HG03159 (cell line): ENCODE results near the gene MAST1.
"Not testable (repeated sequence)": the region's sequence is repeated elsewhere in the genome, so short reads cannot be mapped to it uniquely, and the experiment has no call there.

Source experiments
- ATAC-seq: cut with Tn5 transposase; IDR thresholded peaks from one replicate; pipeline ENCODE4 v1.9.1; 2021; ENCODE audit warnings: mild to moderate bottlenecking, moderate library complexity; ENCODE audit not compliant: unreplicated experiment

MAST1 gene

DNA sequence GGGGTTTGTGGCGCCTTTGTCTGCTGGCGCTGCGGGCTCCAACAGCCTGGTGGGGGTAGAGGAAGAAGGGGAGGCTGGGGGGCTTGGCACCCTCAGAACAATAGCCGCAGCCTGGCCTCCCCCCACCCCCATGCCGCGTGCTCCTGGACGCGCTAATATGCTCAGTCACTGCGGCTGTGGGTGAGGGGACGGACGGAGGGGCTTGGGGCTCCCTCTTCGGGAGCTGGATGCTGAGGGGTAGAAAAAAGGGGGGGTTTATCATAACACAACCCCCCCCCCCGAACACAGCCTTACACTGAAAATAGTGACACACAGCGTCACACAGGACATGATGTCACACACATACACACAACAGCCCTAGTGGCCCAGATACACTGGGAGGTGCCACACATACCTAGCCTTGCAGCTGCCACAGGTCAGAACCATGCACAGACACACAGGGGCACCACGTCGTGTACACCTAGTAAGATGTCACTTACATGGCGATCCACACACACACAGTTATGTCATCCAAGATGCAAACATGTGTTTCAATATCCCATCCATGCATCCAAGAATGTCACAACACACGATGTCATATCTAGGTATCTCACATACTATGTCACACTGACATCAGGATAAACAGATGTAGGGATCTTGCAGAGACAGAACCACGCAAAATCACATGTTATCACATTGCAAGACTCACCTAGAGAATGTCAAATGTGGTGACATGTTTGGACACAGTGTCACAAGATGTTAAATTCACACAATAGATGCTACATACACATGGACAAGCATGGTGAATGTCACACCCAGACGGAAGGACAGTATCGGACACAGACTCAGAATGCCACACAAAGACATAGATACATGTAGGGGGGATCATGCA, 806 bp downstream of the MAST1 start:
- ATAC-seq, result no peak

DNA sequence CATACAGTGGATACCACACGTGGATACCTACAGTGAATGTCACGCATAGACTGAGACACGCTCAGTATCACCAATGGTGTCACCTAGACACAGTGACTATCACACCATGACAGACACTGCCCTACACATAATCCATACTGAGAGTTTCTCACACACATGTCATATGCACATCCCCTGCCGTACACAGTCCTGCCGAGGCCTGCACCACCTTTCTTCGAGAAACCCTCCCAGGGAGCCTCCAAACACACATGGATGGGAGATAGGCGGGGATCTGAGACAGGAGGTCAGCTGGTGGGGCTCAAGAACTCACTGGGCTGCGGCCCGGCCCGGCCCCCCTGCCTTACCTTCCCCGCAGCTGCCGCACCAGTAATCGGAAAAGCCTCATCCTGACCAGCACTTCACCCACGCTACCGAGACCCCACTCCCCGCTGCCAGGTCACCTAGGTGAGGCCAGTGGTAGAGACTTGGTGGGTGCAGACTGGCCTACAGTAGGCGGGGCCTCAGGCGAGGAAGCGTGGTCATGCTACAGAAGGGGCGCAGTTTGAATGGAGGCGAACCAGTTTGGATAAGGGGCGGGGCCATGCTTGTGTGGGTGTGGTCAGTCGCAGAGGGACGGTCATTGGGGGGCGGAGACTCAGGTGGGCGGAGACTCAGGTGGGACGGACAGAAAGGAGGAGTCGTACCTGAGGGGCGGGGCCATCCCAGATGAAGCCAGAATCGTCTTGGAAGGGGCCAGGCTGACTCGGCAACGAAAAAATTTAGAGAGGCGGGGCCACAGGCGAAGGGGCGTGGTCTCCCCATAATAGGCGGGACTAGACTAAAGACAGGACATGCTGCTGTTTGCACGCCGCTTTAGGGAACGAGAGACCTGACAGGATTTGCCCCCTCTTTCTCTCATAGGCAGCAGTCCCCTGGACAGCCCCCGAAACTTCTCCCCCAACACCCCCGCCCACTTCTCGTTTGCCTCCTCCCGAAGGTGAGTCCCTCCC, 2.1 kb downstream of the MAST1 start:
- ATAC-seq, result no peak

DNA sequence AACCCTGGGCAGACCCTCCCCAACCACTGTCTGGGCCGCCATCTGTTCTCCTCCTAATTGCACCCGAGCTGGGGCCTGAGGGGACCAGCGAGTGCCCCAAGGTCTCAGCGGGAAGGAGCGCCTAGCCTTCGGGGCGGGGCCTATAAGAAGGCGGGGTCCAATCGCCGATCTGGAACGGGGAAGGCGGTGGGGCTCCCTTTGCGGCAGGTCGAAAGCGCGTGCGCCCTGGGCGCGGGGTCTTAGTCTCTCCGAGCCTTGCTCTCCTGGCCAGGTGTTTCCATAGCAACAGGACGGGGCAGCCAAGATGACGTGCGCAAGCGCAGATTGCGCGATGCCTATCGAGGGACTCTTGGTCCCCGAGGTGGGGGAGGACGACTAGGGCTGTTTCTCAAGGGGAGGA, 2.8 kb downstream of the MAST1 start:
- no peak for ATAC-seq

- ATAC-seq, result no peak
Measured at GRCh38 chr19:12842511-12842910, 4.2 kb downstream of the MAST1 start.

DNA sequence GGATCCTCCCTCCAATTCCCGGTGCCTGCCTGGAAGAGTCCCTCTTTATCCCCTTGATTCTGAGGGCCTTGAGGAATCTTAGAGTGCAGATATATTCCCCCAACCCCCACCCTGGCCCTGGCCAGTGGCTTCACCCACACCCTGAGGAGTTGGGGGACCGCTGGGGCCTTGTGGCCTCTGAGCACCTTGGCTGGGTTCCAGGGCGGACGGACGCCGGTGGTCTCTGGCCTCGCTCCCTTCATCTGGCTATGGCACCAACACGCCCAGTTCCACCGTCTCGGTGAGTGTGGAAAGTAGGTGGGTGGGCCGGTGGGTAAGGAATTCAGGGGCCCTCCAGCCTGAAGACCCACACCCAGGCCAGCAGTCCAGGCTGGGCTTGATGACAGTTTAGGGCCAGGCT, 5.0 kb downstream of the MAST1 start:
- ATAC-seq, result no peak

GRCh38 chr19:12843999-12844732, 5.9 kb downstream of the MAST1 start:
- no peak for ATAC-seq

DNA sequence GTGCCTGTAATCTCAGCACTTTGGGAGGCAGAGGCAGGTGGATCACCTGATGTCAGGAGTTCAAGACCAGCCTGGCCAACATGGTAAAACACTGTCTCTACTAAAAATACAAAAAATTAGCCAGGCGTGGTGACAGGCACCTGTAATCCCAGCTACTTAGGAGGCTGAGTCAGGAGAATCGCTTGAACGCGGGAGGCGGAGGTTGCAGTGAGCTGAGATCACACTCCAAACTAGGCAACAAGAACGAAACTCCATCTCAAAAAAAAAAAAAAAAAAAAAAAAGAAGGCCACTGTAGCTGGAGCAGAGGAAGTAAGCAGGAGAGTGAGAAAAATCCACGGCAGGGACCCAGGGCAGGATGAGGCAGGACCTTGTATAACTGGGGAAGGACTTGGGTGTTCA, 8.3 kb downstream of the MAST1 start:
- ATAC-seq, result not testable (repeated sequence)

- ATAC-seq, result no peak
Measured at GRCh38 chr19:12847159-12848139, 9.1 kb downstream of the MAST1 start.

DNA sequence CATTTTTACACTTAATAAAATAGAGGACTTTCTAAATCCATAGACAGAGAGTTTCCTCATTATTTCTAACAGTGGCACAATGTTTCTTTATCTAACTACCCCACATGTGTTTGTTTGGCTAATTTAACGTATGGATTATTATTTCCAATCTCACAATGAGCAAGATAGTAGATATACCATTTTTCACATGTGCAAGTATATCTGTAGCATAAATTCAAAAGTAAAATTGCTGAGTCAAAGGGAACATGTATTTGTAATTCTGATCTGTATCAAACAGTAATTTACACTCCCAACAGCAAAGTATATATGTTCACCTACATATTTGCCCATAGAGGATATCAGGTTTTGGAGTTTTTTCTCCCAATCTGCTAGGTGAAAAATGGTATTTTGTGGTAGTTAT, 18.3 kb downstream of the MAST1 start:
- ATAC-seq, result no peak

DNA sequence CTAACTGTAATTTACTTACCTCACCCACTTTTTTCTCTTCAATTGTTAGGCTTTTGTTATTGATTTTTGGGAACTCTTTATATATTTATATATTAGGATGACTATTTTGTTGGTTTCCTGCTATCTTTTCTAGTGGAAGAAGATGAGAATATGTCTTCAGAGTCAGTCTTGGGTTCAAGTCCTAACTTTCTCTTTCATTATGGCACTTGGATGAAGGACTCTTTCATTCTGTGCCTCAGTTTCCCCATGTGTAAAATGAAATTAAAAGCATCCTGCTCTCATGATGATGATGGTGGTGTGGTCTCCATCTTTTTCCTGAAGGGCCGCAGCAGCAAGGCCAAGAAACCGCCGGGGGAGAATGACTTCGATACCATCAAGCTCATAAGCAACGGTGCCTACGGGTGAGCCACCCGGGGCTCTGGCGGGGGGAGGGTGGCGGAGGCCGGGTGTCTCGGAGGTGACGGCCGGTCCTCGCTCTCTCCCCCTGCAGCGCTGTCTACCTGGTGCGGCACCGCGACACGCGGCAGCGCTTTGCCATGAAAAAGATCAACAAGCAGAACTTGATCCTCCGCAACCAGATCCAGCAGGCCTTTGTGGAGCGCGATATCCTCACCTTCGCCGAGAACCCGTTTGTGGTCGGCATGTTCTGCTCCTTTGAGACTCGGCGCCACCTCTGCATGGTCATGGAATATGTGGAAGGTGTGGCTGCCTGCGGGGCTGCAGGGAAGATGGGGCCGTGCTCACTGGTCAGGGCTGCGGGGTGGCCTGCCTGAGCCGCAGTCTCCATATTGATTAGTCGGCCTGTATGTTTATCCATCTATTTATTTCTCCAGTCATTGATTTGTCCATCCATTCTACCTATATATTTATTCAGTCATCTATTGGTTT, 20.0 kb downstream of the MAST1 start:
- no peak for ATAC-seq

GRCh38 chr19:12859546-12859945, 21.2 kb downstream of the MAST1 start:
- ATAC-seq, result no peak

DNA sequence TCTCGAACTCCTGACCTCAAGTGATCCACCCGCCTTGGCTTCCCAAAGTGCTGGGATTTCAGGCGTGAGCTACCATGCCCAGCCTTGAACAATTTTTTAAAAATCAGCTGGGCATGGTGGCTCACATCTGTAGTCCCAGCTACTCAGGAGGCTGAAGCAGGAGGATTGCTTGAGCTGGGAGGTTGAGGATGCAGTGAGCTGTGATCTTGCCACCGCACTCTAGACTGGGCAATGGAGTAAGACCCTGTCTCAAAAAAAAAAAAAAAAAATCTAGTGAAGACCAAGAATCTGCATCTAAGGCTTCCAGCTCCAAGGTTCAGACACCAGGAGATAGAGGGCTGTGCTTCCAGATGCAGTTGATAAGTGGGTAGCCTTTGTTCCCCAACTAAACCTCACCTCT, 25.8 kb downstream of the MAST1 start:
- no peak for ATAC-seq

DNA sequence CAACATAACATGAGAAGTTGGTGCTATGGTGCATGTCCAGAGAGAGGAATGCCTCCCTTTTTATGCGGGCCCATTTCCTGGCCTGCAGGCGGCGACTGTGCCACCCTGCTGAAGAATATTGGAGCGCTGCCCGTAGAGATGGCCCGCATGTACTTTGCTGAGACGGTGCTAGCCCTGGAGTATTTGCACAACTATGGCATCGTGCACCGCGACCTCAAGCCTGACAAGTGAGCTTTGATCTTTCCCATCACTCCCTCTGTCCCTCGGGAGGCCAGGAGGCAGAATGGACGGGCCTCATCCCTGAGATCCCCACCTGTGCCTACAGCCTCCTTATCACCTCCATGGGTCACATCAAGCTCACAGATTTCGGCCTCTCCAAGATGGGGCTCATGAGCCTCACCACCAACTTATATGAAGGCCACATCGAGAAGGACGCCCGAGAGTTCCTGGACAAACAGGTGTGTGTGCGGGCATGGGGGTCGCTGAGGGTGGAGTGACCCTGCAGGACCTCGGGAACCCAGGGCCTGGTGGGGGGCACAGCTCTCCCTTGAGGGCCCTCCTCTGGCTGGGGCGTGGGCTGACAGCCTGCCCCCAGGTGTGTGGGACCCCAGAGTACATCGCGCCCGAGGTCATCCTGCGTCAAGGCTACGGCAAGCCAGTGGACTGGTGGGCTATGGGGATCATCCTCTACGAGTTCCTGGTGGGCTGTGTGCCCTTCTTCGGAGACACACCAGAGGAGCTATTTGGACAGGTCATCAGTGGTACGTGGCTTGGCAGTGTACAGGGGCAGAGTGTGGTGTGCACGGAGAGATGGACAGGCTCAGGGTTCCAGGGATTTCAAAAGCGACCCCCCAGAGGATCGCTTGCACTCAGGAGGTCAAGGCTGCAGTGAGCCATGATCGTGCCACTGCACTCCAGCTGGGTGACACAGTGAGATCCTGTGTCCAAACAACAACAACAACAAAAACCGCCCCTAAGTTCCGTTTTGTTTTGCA, 26.7 kb downstream of the MAST1 start:
- ATAC-seq, result no peak

GRCh38 chr19:12865746-12866415, 27.6 kb downstream of the MAST1 start:
- ATAC-seq, result no peak

GRCh38 chr19:12866416-12867119, 28.3 kb downstream of the MAST1 start:
- no peak for ATAC-seq
